HG02571 (cell line): Measurements from ENCODE around the gene SEPTIN3.
"Not testable (repeated sequence)": the region's sequence is repeated elsewhere in the genome, so short reads cannot be mapped to it uniquely, and the experiment has no call there.

ENCODE experiments used
- ATAC-seq: cut with Tn5 transposase; IDR thresholded peaks from one replicate; pipeline ENCODE4 v1.9.1; 2021; ENCODE audit warnings: mild to moderate bottlenecking, moderate library complexity; ENCODE audit not compliant: unreplicated experiment

Gene SEPTIN3

DNA sequence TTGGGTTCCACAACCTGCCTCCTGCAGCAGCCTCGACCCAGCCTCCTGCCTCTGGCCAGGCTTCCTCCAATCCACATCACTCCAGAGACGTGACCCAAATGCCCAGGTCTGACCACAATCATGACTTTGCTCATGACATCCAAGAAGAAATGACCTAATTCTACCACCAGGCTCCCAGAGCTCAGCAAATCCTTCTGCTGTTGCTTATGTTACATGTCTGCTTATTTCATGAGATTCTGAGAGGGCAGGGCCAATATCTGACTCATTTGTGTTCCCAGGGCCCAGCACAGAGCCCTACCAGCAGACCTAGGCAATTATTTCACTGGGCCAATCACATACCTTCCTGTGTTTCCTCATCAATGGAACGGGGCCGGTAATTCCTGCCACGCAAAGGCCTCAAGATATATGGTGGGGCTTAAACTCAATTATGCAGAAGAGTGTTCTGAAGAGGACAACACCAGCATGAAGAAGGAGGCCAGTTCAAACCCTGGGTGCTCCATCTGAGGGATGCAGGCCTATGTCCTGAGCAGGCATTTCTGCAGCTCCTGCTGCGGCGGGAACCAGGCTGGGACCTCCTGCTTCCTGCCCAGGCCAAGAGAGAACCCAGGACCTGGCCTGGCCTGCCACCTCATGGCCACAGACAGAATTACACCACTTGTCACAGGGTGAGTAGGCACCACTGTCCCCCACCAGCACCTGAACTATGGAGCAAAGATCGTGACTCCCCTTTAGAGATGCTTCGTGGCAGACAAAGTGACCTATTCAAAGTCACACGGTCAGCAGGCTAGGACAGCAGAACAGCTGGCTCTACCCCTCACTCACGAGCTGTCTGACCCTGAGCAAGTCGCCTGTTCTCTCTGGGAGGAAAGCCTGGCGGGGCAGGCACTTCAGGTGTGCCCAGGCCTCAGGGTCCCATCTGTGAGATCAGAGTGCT is 28.1 kb upstream of the SEPTIN3 start:
- ATAC-seq, result no peak

DNA sequence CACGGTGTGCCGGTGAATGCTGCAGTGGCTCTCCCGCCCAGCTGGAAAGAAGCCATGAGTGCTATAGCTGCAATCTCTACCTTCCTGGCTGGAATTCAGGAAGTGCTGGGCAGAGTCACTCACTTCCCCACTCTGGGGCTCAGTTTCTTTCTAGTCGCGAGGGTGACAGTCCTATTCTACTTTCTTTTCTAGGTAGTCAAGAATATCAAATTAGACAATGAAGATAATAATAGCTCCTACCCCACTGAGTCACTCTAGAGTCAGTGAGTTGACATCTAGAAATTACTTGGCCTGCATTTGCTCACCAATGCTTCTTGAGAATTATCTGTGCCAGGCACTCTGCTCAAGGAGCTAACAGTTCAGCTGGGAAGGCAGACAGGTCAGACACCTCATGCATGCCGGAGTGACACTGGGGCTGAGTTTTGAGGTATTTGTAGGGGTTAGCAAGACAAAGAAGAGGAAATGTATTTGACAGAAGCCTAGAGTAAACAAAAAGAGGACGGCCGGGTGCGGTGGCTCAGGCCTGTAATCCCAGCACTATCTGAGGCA is 25.5 kb upstream of the SEPTIN3 start:
- ATAC-seq, result no peak

DNA sequence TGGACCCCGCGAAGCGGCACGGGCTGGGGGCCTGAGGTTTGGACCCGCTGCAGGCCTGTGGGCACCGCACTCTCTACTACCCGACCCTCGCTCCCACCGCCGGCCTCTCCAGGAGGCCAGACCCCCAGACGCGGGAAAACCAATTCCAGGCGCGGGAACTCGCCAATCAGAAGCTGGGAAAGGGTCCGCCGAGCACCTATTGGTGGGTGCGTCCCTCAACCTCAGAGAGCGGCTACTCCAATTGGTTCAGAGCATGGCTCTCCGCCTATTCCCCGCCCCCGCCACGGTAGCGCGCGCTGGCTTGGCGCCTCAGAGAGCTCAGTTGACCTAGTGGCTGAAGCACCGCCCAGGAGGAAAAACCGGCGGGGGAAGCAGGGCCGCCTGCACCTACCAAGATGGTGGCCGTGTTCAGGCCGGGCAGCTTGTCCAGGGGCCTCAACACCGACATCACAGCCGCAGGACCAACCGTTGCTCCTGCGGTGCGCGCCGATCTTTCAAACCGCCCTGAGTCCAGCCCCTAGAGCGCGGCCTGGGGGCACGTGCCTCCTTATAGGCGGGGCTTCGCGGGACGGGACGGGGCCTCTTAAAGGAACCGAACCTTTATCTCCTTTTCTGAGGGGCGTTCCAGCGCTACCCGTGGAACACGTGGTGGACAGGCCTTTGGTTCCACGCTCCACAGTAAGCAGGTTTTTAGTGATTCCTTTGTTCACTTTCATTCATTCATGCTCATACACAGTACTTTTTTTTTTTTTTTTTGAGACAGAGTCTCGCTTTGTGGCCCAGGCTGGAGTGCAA is 22.4 kb upstream of the SEPTIN3 start, which contains the start of gene CENPM:
CENPM (minus strand) TSS at position 524 of the 795 bp plus-strand sequence; CDS start at position 448, 76 bp downstream.
- peak; percentile 83 for ATAC-seq

DNA sequence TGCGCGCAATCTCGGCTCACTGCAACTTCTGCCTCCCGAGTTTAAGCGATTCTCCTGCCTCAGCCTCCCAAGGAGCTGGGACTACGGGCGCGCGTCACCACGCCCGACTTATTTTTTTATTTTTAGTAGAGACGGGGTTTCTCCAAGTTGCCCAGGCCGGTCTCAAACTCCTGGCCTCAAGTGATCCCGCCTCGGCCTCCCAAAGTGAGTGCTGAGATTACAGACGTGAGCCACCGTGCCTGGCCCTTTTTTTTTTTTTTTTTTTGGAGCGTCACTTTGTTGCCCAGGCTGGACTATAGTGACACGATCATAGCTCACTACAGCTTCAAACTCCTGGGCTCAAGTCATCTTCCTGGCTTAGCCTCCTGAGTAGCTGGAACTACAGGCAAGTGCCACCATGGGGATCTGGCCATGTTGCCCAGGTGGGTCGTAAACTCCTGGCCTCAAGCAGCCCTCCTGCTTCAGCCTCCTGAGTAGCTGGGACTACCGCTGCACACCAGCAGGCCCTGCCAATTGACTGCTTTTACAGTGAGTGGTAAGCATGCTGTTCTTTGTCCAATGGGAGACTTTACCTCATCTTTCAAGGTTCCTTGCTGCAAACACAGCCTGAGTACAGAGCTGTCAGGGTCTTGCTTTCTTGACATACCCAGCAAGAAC is 21.7 kb upstream of the SEPTIN3 start:
- no peak for ATAC-seq

DNA sequence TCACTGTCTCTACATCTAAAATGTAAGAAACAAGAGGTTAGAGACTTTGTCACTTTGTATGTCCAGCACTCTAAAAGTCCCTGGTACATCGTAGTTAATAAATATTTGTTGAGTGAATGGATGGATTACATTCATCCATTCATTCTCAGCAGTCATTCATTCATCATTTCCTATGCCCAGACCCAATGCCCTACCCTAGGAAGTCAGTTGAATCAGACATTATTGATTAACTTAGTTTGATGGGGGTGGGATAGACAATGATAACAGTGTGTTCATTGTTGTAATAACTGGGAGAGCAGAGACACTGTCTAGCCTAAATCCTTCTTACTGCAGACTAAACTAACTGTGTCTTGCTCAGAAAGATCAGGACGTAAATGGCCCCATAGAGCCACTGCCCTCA is 21.1 kb upstream of the SEPTIN3 start:
- ATAC-seq, result no peak

DNA sequence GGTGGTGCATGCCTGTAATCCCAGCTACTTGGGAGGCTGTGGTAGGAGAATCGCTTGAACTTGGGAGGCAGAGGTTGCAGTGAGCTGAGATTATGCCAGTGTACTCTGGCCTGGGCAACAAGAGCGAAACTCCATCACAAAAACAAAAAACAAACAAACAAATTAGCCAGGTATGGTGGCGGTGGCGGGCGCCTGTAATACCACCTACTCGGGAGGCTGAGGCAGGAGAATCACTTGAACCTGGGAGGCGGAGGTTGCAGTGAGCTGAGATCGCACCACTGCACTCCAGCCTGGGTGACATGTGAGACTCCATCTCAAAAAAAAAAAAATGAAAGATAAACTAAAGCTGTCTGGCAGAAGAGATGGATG is 20.3 kb upstream of the SEPTIN3 start:
- ATAC-seq, result not testable (repeated sequence)

DNA sequence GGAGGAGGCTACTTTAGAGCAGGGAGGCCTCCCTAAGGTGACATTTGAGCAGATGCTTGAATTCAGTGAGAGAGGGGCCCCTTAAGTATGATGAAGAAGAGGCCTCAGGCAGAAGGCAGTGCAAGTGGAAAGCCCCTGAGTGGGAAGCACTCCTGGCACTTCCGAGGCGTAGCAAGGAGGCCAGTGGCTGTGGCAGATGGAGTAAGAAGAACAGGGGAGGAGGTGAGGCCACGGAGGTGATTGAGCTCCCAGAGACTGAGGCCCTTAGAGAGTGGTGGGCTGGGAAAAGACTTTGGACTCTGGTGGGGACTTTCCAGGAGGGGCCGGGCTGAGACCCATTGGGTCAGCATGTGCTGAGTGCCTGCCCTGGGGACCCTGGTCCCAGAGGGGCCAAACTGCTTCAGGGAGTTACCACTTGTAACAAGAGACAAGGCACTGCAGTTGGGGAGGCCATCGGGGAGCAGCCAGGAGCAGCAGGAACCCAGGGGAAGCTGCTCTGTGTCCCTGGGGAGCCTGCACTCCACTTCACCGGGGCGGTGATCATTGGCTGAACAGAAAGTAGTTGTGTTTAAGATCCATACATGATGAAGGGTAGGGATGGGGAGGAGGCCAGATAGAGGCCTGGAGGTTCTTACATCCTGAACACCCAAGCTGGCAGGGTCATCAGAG is 19.8 kb upstream of the SEPTIN3 start:
- ATAC-seq, result no peak

DNA sequence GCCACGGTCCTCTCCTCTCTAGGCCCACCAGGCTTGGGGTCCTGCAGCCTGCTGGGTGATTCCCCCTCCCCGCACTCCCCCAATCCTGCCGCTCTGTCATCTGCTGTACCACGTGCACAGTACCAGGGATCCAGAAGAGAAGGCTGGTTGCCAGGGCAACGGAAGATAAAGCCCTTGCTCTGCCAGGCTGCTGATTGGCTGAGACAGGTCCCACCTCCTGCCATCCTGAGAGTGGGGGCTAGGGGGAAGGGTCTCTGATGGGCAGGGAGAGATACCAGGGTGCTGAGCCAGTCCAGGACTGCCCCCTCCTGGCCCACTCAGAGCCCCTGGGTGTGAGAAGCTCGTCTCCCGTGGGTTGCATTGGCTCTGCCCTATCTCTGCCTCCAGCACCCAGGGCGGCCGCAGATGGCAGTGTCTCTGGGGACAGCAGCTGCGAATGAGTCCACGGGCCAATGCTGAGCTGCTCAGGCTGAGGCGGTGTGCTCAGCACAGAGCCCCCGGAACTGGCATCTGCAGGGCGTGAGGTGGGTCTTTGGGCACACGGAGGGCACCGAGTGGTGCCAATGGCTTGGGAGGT is 17.3 kb upstream of the SEPTIN3 start, which contains the start of gene SMIM45:
SMIM45 (plus strand) TSS at position 253 of the 577 bp plus-strand sequence.
- ATAC-seq, result no peak

DNA sequence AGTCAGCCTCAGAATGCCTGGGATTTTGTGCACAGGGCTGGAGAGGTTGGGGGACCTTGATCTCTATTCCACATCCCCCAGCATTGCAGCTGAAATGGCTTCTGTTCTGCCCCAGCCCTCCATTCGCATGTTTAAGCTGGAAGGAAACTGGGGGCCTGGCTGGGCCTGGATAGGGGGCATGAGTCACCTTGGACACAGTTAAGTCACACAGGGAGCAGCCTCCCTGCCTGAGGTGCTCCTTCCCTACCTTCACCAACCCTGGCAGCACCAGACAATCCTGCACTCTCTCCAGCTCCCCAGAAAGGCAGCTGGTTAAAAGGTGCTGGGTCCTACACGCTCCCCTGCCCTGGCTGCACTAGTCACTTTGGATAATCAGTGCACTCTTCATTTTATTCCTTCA is 16.5 kb upstream of the SEPTIN3 start:
- ATAC-seq, result no peak

DNA sequence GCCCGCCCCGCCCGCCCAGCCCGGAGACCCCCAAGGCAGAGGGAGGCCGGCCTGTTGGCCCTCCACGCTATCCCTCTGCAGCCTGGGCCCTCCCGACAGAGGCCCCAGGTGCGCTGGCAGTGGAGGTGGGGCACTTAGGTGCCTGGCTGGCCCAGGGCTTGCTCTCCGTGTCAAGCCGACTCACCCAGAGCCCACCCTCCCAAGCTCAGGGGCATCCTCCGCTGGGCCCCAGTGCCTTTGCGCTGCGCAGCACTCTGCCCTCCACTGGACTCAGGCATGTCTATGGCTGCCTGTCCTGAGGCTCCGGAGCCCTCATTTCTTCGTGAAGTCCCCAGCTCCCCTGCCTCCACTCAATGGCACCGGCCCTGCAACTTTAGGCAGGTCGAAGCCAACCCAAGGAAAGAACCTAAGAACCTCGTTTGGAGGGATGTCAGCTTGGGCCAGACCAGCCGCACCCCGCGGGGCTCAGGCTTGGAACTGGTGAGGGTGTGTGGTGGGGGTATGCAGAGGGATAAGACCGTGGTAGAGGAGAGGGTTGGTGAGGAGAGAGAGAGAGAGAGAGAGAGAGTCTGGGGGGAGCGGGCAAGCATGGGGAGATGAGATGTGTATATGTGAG is 11.2 kb upstream of the SEPTIN3 start:
- ATAC-seq, result no peak

DNA sequence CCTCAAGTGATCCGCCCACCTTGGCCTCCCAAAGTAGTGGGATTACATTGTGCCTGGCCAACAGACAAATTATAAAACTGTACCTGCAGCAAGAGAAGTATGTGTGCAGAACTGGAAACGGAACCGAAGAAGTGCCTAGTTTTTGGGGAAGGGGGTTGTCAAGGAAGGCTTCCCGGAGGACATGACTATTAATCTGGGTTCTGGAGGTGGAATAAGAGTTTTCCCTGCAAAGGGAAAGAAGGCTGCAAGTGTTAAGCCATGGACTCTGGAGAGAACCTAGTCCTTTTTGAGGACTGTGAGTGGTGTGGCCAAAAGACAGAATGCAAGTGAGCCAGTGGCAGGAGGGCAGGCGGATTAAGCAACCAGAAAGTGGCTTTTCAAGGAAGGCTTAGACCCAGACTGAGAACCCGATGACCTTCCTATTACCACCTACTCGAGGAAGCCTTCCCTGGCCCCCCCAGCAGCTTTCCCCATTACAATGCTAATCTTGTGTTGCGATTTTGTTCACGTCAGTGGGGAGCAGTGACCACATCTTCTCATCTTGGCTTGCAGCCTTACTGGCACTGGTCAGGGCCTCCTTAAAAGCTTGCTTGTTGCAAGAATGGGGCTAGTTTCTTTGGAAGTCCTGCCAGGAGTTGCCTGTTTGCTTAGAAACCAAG is 5.7 kb upstream of the SEPTIN3 start:
- no peak for ATAC-seq

DNA sequence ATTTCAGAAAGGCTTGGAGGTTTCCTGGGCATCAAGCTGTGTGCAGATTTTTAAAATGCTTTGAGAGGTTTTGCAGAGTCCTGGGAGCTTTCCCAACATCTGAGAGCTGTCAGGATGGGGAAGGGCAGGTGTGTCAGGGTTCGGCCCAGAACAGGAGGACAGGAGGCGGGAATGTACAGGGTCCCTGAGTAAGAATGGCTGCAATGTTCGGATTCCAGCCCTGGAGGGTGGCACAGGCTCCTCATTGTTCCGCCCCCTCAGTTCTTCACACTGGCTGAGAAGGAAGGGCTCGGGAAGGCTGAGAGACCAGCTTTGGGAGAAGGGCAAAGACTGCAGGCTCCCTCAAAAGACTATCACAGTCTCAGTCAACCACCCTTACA is 5.1 kb upstream of the SEPTIN3 start:
- ATAC-seq, result no peak

DNA sequence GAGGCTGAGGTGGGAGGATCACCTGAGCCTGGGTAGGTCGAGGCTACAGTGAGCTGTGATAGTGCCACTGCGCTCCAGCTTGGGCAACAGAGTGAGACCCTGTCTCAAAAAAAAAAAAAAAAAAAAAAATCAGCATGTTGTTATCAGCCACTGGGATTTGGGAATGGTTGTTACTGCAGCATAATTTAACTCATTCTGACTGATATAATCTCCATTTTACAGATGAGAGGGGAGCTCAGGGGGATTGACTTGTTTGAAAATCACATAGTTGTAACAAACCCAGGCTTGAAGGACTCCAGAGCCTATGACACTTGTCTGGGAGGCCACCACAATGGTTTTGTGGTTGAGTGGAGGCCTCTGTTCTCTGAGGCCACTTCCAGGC is 3.0 kb upstream of the SEPTIN3 start:
- no peak for ATAC-seq

DNA sequence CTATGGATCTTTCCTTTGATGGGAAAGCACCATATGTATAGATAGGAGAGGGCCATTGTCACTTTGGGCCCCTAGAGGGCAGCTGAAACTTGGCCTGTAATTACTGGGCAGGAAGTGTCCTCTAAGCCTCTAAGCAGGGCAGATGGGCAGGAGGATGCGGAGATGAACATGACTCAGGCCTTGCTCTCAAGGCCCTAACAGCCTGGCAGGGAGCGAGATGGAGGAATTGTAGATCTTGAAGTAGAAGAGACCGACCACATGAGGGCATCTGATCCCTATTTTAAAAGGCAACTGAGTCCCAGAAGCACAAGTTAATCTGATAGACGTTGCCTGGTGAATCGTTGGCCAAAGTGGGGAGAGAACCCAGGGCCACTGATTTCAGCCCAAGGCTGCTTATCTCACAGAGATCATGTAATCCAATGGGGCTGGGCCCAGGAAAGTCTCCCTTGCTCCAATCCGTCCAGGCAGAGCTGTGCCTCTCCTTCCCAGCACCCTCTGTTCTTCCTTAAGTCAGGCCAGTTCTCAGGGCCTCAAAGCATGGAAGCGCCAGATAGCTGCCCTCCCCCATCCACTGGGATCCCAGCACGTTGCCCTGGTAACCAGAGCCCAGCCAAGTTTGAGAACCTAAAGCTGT is 2.5 kb upstream of the SEPTIN3 start:
- no peak for ATAC-seq

DNA sequence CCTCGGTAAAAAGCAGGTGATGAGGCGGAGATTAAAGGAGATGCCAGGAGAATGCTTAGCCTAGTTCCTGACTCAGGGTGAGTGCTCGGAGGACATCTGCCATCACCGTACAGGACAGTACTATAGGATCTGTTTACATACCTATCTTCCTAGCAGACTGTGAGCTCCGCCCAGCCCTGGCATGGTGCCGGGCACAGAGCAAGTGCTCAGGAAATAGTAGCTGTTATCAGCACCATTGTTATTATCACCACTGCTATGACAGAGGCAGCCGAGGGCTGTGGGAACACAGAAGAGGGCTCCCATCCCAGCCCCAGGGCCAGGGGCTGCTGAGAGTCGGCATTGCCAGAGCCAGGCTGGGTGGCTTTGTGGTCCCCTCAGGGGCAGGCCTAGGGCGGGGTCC is 642 bp upstream of the SEPTIN3 start:
- no peak for ATAC-seq

DNA sequence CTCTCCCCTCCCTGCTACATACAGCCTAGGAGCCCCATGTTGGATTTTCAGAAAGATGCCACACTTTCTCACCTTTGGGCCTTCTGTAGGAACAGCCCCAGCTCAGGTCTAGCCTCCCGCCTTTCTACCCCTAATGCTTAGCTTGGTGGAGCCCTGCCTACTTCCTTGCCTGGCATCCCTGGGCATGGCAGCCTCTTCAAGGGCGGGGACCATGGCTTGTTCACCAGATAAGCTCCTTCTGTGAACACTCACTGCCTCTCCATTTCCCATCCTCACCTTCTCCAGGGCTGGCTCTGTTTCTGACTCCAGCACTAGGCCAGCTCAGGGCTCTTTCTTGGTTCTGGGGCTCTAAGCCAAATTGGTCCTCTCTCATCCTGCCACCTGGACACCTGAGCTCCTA is 1.4 kb downstream of the SEPTIN3 start:
- no peak for ATAC-seq

DNA sequence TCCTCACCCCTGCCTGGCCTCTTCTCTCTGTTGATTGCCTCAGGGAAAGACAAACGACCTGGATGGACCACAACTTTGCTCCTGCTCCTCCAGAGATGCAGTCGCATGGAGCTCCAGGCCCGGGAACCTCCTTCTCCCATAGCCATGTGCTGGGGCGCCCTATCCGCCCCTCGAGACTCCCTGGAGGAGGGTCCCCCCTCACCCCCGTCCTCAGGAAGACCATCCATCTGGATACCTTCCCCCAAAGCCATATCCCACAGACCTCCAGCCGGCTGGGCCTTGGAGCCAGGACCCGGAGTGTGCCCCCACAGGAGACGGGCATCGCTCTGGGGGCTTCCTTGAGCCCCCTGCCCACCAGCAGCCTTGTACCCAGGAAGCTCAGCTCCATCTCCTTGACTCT is 2.2 kb downstream of the SEPTIN3 start:
- no peak for ATAC-seq

DNA sequence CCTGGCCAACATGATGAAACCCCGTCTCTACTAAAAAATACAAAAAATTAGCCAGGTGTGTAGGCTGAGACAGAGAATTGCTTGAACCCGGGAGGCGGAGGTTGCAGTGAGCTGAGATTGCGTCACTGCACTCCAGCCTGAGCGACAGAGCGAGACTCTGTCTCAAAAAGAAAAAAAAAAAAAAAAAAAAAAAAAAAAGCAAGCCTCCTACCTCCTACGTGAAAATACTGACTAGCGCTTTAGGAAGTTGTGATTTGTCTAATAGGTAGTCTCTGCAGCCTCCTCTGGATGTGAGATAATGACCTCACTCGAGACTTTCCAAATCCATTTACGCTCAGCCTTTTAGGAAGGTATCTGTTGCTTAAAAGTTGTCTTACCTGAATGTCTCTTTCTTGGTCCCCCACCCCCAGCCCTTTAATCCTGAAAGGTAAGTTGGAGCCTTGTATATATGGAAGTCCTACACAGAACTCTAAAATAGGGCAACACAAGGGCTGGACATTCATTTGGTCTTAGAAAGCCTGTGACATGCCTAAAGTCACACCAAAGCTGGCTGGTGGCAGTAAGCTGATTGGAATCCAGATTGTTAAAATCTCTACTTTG is 5.5 kb downstream of the SEPTIN3 start:
- no peak for ATAC-seq
